RWPE2 (cell line): ENCODE results near the gene CREG1.

Experiments
- ATAC-seq: fragments of 200-7000 bp; cut with Tn5 transposase; 3 replicates; pipeline ENCODE4 v1.9.1; 2021; ENCODE audit warnings: low read depth
- DNase-seq: peaks from one replicate; pipeline ENCODE4 v3.0.0-alpha.2; 2020; ENCODE audit warnings: low spot score
- H3K27ac ChIP-seq: fragments of 450-650 bp; 2 replicates; pipeline ENCODE4 v1.5.1; 2017; ENCODE audit warnings: mild to moderate bottlenecking; ENCODE audit not compliant: poor library complexity, severe bottlenecking
- H3K27me3 ChIP-seq: fragments of 250-450 bp; sonication (Bioruptor Pico); 2 replicates; pipeline ENCODE4 v1.5.1; 2021; ENCODE audit warnings: mild to moderate bottlenecking, moderate library complexity; ENCODE audit not compliant: insufficient read depth, poor library complexity, severe bottlenecking
- H3K36me3 ChIP-seq: fragments of 250-450 bp; sonication (Bioruptor Pico); 2 replicates; pipeline ENCODE4 v1.5.1; 2020; ENCODE audit warnings: low read depth, mild to moderate bottlenecking, moderate library complexity
- H3K4me1 ChIP-seq: fragments of 250-450 bp; sonication (Bioruptor Pico); 2 replicates; pipeline ENCODE4 v1.5.1; 2021; ENCODE audit warnings: mild to moderate bottlenecking, moderate library complexity; ENCODE audit not compliant: insufficient read depth, poor library complexity, severe bottlenecking
- H3K4me3 ChIP-seq: fragments of 250-450 bp; sonication (Bioruptor Pico); 2 replicates; pipeline ENCODE4 v1.5.1; 2021; ENCODE audit warnings: mild to moderate bottlenecking, moderate library complexity; ENCODE audit not compliant: severe bottlenecking
- H3K9me3 ChIP-seq: fragments of 250-450 bp; sonication (Bioruptor Pico); 2 replicates; pipeline ENCODE4 v1.5.1; 2021; ENCODE audit warnings: mild to moderate bottlenecking, moderate library complexity; ENCODE audit not compliant: severe bottlenecking
- TF ChIP-seq, protein P1 (sequence below): fragments of 450-650 bp; IDR thresholded peaks from one replicate; pipeline ENCODE4 v1.5.1; 2017; ENCODE audit warnings: mild to moderate bottlenecking, moderate library complexity; ENCODE audit not compliant: poor library complexity, severe bottlenecking

The CREG1 gene

DNA sequence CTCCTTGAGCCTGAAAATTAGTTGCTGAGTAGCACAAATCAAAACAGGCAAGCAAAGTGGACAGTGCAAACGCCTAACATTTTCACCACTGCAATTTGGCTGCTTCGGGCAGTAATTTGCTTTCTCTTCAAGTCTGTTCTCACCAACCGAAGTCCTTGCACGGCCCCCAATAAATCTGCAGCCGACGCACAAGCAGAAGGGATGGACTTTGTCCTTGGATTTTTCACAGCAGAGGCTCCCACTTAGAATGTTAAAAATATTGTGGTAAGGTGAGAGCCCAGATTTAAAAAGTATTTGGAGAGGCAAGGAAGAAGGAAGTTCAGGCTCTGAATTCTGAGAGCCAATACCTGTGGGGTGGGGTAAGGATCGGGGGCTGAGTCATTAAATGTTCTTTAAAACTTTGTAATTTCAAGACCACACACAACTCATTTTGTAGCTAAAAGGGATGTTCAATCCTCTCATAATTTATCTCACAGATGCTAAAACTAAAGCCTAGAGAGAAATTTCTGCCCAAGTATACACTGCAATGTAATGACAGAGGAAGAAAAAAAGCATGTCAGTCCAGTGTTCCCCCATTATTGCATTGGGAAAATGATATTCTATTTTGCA lies 41.4 kb downstream of the CREG1 start:
- H3K27me3 ChIP-seq = no peaks in the 10 kb centered on the region
- no peaks in the 10 kb centered on the region for H3K36me3 ChIP-seq
- H3K4me1 ChIP-seq = no peaks in the 10 kb centered on the region
- ATAC-seq = no peak
- H3K27ac ChIP-seq = no peak overlapping the region
- TF ChIP-seq, protein P1, sequence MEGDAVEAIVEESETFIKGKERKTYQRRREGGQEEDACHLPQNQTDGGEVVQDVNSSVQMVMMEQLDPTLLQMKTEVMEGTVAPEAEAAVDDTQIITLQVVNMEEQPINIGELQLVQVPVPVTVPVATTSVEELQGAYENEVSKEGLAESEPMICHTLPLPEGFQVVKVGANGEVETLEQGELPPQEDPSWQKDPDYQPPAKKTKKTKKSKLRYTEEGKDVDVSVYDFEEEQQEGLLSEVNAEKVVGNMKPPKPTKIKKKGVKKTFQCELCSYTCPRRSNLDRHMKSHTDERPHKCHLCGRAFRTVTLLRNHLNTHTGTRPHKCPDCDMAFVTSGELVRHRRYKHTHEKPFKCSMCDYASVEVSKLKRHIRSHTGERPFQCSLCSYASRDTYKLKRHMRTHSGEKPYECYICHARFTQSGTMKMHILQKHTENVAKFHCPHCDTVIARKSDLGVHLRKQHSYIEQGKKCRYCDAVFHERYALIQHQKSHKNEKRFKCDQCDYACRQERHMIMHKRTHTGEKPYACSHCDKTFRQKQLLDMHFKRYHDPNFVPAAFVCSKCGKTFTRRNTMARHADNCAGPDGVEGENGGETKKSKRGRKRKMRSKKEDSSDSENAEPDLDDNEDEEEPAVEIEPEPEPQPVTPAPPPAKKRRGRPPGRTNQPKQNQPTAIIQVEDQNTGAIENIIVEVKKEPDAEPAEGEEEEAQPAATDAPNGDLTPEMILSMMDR = no peak
- no peak overlapping the region for H3K4me3 ChIP-seq
- no peak for DNase-seq
- H3K9me3 ChIP-seq = no peaks in the 10 kb centered on the region

GRCh38 chr1:167511374-167511986 lies 42.1 kb downstream of the CREG1 start:
- DNase-seq = no peak
- H3K27ac ChIP-seq = no peak overlapping the region
- no peaks in the 10 kb centered on the region for H3K27me3 ChIP-seq
- H3K4me3 ChIP-seq = no peak overlapping the region
- H3K36me3 ChIP-seq = no peaks in the 10 kb centered on the region
- H3K4me1 ChIP-seq = no peaks in the 10 kb centered on the region
- TF ChIP-seq, protein P1 = no peak
- H3K9me3 ChIP-seq = no peaks in the 10 kb centered on the region
- no peak for ATAC-seq

GRCh38 chr1:167510881-167511280 lies 42.7 kb downstream of the CREG1 start:
- Histone ChIP-seq H3K27ac (no peak overlapping the region), H3K27me3 (no peaks in the 10 kb centered on the region), H3K4me3 (no peak overlapping the region), H3K9me3 (no peaks in the 10 kb centered on the region), H3K36me3 (no peaks in the 10 kb centered on the region), H3K4me1 (no peaks in the 10 kb centered on the region)
- TF ChIP-seq, protein P1 = no peak
- DNase-seq (no peak), ATAC-seq (no peak)

DNA sequence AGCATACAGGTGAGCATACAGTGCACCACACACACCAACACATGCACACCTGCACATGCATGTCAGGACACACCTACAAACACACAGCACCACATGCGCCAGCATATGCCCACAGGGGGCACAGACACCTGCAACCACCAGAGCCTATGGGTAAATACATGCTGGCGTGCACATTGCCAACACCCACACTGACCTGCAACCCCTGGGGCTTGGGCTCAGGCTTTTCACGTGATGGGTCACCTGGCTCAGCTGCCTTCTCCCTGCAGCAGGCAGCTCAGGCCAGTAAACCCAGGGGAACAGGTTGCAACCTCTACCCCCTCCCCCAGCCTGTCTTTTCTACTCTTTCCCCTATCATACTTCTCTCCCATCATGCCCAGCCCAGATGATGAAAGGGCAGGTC lies 43.3 kb downstream of the CREG1 start:
- Histone ChIP-seq H3K27me3 (no peaks in the 10 kb centered on the region), H3K4me3 (no peak overlapping the region), H3K4me1 (no peaks in the 10 kb centered on the region), H3K9me3 (no peaks in the 10 kb centered on the region), H3K36me3 (no peaks in the 10 kb centered on the region), H3K27ac (no peak overlapping the region)
- TF ChIP-seq, protein P1 = no peak
- ATAC-seq (no peak), DNase-seq (no peak)

- H3K36me3 ChIP-seq = no peaks in the 10 kb centered on the region
- H3K9me3 ChIP-seq = no peaks in the 10 kb centered on the region
- peaks cover under 1% of the 10 kb centered on the region for H3K27me3 ChIP-seq
- H3K4me3 ChIP-seq = no peak overlapping the region
- H3K4me1 ChIP-seq = no peaks in the 10 kb centered on the region
- H3K27ac ChIP-seq = no peak overlapping the region
- no peak for ATAC-seq
- TF ChIP-seq, protein P1 = no peak
- no peak for DNase-seq
Observed at GRCh38 chr1:167509587-167509986, 44.0 kb downstream of the CREG1 start.
